OCI-LY7 (cell line): Measurements from ENCODE around the gene PLPPR5.

ENCODE experiments used
- CTCF ChIP-seq: fragments of 200-600 bp; sonication (generic); conservative IDR thresholded peaks from 2 replicates; pipeline ENCODE4 v1.5.1; 2014; ENCODE audit warnings: mild to moderate bottlenecking, antibody characterized with exemption, low read length, moderate library complexity, mixed read lengths
- EZH2phosphoT487 ChIP-seq: fragments of 200-600 bp; sonication (generic); IDR thresholded peaks from 2 replicates; pipeline ENCODE4 v1.6.1; 2018; ENCODE audit warnings: low read depth, borderline replicate concordance, mild to moderate bottlenecking, mixed run types, antibody characterized with exemption, low read length, moderate library complexity, mixed read lengths

GRCh38 chr1:98979463-98979862 lies 25.2 kb downstream of the PLPPR5 start:
- TF ChIP-seq CTCF = no peak
- TF ChIP-seq EZH2phosphoT487 = no peak
